Measurements from ENCODE around the gene TMEM200A. TPM values are rescaled to one million over a fixed set of nuclear protein-coding genes. Genes with fewer than 3 reads are reported as not detected.

The TMEM200A gene
- total RNA-seq, 2 donors from 2014 or later, result 0.87 to 5.1 TPM

DNA sequence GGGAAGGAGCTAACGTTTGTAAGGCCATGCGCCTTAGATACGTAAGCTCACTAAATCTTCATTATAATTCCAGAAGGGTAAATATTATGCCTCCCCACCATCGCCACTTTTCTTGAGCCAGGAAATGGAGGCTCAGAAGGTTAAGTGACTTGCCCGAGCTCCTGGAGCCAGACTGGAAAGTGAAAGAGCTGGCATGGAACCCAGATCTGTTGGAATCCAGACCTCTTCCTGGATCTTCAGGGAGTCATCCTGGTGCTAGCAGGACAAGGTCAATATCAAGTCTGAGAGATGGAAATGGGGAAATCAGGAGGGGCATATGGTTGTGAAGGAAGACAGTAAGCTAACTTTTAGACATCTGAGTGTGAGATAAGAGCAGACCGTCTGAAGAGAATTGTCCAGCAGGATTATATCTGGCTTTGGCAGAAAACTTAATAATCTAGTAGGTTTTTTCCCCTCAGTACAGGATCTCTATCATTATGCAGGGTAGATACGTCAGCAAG, 6.2 kb downstream of the TMEM200A start:
- H3K27ac ChIP-seq, result no peak overlapping the region
- intact Hi-C loops (cut with DNase I), result no loop called here
- peaks cover 2% of the 10 kb centered on the region for H3K27me3 ChIP-seq (replicated peaks; ENCODE audit: insufficient read depth)
- no peaks in the 10 kb centered on the region for H3K36me3 ChIP-seq
- no peak for DNase-seq (ENCODE audit: low spot score)
- no peaks in the 10 kb centered on the region for H3K9me3 ChIP-seq
- TF ChIP-seq POLR2A (IDR thresholded peaks at IDR 0.05), result no peak
- TF ChIP-seq, protein P1, sequence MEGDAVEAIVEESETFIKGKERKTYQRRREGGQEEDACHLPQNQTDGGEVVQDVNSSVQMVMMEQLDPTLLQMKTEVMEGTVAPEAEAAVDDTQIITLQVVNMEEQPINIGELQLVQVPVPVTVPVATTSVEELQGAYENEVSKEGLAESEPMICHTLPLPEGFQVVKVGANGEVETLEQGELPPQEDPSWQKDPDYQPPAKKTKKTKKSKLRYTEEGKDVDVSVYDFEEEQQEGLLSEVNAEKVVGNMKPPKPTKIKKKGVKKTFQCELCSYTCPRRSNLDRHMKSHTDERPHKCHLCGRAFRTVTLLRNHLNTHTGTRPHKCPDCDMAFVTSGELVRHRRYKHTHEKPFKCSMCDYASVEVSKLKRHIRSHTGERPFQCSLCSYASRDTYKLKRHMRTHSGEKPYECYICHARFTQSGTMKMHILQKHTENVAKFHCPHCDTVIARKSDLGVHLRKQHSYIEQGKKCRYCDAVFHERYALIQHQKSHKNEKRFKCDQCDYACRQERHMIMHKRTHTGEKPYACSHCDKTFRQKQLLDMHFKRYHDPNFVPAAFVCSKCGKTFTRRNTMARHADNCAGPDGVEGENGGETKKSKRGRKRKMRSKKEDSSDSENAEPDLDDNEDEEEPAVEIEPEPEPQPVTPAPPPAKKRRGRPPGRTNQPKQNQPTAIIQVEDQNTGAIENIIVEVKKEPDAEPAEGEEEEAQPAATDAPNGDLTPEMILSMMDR (IDR thresholded peaks at IDR 0.05), result no peak
- no peak for TF ChIP-seq POLR2AphosphoS5 (IDR thresholded peaks at IDR 0.05)
- H3K4me1 ChIP-seq (replicated peaks), result no peaks in the 10 kb centered on the region
- H3K4me3 ChIP-seq, result no peak overlapping the region
- WGBS, result 74% methylated on average over 7 of the region's 7 CpGs

GRCh38 chr6:130372786-130373185, 7.0 kb downstream of the TMEM200A start:
- H3K9me3 ChIP-seq, result no peaks in the 10 kb centered on the region
- H3K36me3 ChIP-seq, result no peaks in the 10 kb centered on the region
- TF ChIP-seq, protein P1 (IDR thresholded peaks at IDR 0.05), result no peak
- no peak for TF ChIP-seq POLR2A (IDR thresholded peaks at IDR 0.05)
- TF ChIP-seq POLR2AphosphoS5 (IDR thresholded peaks at IDR 0.05), result no peak
- no peaks in the 10 kb centered on the region for H3K4me1 ChIP-seq (replicated peaks)
- no peak for DNase-seq (ENCODE audit: low spot score)
- H3K4me3 ChIP-seq, result no peak overlapping the region
- H3K27ac ChIP-seq, result no peak overlapping the region
- WGBS, result 53% methylated on average over 1 of the region's 1 CpG
- intact Hi-C loops (cut with DNase I), result no loop called here
- peaks cover 2% of the 10 kb centered on the region for H3K27me3 ChIP-seq (replicated peaks; ENCODE audit: insufficient read depth)

GRCh38 chr6:130373992-130374391, 8.2 kb downstream of the TMEM200A start:
- peaks cover 2% of the 10 kb centered on the region for H3K27me3 ChIP-seq (replicated peaks; ENCODE audit: insufficient read depth)
- H3K9me3 ChIP-seq, result no peaks in the 10 kb centered on the region
- no peaks in the 10 kb centered on the region for H3K4me1 ChIP-seq (replicated peaks)
- intact Hi-C loops (cut with DNase I), result no loop called here
- DNase-seq (ENCODE audit: low spot score), result no peak
- H3K27ac ChIP-seq, result no peak overlapping the region
- TF ChIP-seq POLR2A (IDR thresholded peaks at IDR 0.05) (no peak), POLR2AphosphoS5 (IDR thresholded peaks at IDR 0.05) (no peak)
- TF ChIP-seq, protein P1 (IDR thresholded peaks at IDR 0.05), result no peak
- 58% methylated on average over 2 of the region's 2 CpGs for WGBS
- H3K4me3 ChIP-seq, result no peak overlapping the region
- H3K36me3 ChIP-seq, result no peaks in the 10 kb centered on the region

- Histone ChIP-seq H3K9me3 (no peaks in the 10 kb centered on the region), H3K4me1 (replicated peaks) (no peaks in the 10 kb centered on the region), H3K4me3 (no peak overlapping the region), H3K27me3 (replicated peaks; ENCODE audit: insufficient read depth) (no peaks in the 10 kb centered on the region), H3K36me3 (no peaks in the 10 kb centered on the region), H3K27ac (no peak overlapping the region)
- intact Hi-C loops (cut with DNase I), result no loop called here
- 41% methylated on average over 1 of the region's 1 CpG for WGBS
- TF ChIP-seq, protein P1 (IDR thresholded peaks at IDR 0.05), result no peak
- TF ChIP-seq POLR2AphosphoS5 (IDR thresholded peaks at IDR 0.05) (no peak), POLR2A (IDR thresholded peaks at IDR 0.05) (no peak)
- no peak for DNase-seq (ENCODE audit: low spot score)
Measured at GRCh38 chr6:130376936-130377335, 11.1 kb downstream of the TMEM200A start.

DNA sequence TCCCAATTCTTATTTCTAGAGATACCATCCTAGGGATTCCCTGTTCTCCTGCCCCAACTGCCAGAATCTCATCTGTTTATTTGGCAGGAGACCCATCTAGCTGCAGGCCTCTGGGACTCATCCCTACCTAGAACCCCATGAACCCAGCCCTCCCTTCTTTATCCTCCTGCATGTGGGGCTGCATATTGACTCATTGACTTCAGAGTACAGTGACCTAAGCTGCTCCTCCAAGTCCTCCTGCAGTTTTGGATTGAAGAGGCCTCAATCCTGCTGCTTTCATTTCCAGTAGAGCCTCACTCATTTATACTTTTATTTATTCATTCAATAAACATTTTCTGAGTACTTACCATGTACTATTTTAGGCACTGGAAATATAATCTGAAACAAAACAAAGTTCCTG, 11.6 kb downstream of the TMEM200A start:
- H3K27me3 ChIP-seq (replicated peaks; ENCODE audit: insufficient read depth), result no peaks in the 10 kb centered on the region
- H3K4me3 ChIP-seq, result no peak overlapping the region
- no peaks in the 10 kb centered on the region for H3K4me1 ChIP-seq (replicated peaks)
- no peak for DNase-seq (ENCODE audit: low spot score)
- no peak for TF ChIP-seq POLR2A (IDR thresholded peaks at IDR 0.05)
- TF ChIP-seq POLR2AphosphoS5 (IDR thresholded peaks at IDR 0.05), result no peak
- TF ChIP-seq, protein P1 (IDR thresholded peaks at IDR 0.05), result no peak
- intact Hi-C loops (cut with DNase I), result no loop called here
- H3K36me3 ChIP-seq, result no peaks in the 10 kb centered on the region
- H3K27ac ChIP-seq, result no peak overlapping the region
- H3K9me3 ChIP-seq, result no peaks in the 10 kb centered on the region

All from prostate gland (tissue), 2 donors.